HG03565 (cell line): Measurements from ENCODE around the gene KCNG1.
A peak's percentile ranks its signal among the peaks of the same experiment; 100 is the strongest.
"Not testable (repeated sequence)": the region's sequence is repeated elsewhere in the genome, so short reads cannot be mapped to it uniquely, and the experiment has no call there.

Source experiments
- ATAC-seq: cut with Tn5 transposase; IDR thresholded peaks from one replicate; pipeline ENCODE4 v1.9.1; 2021; ENCODE audit warnings: mild to moderate bottlenecking, moderate library complexity; ENCODE audit not compliant: unreplicated experiment

Gene KCNG1

DNA sequence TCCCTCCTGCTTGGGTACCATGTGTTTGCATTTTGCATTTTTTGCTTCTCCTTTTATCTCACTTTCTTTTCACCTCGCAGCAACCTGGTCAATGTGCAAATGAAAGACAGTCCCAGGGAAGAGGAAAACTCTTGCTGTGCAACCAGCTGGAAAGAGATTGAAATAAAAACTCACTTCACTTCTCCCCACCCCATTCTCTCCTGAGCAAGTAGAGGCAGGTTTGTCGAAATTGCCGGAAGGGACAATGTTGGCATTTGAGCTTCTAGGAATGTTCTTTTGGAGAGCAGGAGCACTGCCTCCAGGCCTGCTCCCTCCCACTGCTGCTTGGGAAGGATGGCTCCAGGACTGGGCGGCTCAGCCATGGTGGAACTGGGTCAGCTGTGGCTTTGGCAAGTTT lies 30.6 kb downstream of the KCNG1 start:
- no peak for ATAC-seq

DNA sequence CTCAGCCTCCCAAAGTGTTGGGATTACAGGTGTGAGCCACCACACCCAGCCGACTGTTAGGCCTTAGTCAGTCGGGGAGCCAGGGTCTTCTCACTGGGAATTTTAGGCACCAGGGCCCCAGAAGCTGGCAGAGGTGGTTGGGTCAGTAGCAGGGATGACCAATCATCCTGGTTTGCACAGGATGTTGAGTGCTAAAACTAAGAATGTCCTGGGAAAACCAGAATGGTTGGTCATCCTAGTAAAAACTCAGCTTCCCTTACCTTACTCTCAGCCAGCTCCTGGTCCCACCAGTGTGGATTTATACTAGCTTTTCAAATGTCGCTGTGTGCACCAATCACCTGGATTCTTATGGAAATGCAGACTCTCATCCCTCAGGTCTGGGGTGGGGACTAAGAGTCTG lies 31.8 kb downstream of the KCNG1 start:
- ATAC-seq, result no peak

DNA sequence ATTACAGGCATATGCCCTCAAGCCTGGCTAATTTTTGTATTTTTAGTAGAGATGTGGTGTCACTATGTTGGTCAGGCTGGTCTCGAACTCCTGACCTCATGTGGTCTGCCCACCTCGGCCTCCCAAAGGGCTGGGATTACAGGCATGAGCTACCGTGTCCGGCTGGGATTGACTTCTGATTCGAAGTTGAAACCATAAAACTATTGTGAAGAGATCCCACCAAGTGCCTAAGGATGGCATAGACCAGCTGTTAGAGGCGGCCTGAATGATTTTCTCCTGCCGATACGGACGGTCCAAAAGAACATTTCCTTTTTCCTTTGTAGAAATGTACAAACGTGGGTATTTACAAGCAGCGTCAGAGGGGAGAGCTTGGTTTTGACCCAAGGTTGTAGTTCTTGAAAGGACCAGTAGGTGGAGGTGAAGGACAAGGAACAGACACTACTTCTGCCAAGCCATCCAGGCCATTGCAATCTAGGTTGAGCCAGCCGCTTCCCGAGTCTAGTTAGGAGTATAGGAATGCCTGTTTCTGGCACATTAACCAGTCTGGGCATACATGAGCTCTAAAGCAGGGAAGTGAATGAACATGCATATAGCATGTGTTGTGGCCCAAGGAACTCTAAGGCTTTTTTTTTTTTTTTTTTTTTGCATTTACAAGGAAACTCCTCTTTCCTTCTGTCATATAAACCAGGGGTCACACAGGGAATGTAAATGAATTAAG lies 35.3 kb downstream of the KCNG1 start:
- ATAC-seq, result no peak

DNA sequence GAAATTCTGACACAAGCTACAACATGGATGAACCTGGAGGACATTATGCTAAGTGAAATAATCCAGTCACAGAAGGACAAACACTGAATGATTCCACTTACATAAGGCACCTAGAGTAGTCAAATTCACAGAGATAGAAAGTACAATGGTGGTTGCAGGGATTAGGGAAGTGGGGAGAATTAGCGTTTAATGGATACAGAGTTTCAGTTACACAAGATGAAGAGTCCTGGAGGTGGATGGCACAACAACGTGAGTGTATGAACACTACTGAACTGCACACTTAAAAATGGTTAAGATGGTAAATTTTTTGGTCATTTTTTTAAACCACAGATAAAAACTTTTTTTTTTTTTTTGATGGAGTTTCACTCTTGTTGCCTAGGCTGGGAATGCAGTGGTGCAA lies 39.6 kb downstream of the KCNG1 start:
- no peak for ATAC-seq

DNA sequence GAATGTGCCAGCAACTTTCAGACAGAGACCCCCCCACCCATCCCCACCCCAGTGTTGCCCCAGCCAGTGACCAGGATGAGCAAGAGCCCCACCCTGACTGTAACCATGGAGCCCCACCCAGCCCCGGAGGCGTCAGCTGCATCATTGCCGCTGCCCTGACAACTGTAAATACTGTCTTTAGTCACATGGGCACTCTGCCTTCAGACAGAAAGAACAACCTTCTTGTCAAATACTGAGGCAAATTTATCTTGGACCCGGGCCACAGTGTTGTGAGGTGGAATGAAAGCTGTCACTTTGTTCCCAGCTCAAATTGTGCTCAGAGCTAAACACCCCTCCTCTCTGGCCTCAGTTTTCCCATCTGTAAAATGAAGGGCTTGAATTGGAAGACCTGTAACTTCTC lies 40.5 kb downstream of the KCNG1 start:
- ATAC-seq, result no peak

DNA sequence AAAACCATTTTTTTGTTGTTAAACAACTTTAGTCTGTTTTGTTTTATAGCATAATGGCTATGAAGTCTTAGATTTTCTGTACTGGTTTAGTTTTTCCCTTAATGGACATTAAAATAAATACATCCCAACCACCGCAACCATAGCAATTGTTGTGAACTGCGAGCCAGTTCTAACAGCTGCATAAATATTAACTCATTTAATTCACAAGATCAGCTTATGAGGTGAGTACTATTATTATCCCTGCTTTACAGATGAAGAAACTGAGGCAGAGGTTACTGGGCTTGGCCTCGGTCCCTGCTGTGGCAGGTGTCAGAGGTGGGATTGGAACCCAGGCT lies 41.2 kb downstream of the KCNG1 start:
- ATAC-seq, result no peak

DNA sequence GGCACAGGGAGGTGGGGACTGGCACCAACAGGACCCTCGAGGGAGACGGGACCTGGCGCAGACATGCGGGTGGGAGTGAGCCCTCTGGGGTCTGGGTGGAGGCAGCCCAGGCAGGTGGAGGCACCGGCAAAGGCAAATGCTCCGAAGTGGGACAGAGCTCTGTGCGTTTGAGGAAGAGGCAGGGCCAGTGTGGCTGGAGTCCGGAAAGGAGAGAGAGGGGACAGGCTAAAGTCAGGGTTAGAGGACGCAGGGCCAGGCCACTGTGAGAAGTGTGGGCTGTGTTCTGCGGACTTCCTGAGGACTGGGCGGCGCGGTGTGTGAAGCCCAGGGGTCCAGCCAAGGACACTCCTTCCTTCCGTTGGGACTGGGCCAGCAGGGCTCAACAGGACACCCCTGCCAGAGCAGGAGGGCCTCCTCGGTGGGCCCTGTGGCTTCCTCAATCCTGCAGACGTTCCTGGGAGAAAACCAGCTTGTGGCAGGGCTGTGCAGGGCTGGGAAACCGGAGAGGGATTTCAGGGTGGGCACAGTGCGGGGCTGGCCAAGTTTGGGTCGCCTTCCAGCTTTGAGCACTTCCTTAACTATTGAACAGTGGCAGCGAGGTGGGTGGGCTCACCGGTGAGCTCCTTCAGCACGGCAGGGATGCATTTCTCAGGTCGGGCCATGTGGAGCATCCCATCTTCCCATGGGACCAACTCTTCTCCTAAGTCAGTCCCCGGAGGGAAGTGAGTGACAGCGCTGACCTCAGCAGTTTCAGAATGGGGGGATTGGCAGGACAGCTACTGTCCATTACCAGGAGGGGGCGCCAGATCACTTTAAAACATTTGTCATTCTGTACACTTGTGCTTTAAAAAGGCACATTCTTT lies 41.8 kb downstream of the KCNG1 start:
- no peak for ATAC-seq

DNA sequence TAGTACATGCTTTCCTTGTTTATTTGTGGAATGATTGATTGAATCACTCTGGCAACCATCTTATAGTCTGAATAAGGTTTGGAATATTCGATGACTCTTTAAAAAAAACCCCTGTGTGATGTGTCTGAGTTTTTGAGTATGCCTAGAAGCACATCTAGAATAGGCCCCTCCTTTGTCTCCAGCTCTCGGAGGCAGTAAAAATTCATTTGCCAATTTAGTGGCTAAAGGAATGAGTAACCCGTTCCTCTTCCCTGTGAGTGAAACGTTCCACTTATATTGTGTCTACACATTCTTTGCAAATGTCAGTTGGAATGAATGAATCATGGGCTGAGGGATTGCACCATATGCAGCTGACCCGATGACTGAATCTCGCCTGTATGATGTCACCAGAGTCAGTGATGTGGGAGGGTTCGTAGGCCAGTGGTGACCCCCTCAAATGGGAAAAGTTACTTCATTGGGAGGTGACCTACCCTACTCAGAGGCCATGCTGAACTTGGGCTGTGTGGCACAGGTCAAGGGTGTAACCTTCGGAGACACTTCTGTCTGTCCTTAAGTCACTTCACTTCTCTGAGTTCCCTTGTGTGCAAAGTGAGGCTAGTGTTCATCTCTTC lies 42.7 kb downstream of the KCNG1 start:
- ATAC-seq, result no peak

DNA sequence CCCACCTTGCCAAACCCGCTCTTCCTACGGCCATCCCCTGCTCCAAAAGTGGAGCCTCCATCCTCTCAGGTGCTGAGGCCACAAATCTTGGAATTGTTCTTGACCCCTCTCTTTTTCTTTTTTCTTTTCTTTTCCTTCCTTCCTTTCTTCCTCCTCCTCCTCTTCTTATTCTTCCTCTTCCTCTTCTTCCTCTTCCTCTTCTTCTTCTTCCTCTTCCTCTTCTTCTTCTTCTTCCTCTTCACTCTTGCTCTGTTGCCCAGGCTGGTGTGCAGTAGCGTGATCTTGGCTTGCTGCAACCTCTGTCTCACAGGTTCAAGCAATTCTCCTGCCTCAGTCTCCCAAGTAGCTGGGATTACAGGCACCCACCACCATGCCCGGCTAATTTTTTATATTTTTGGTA lies 44.4 kb downstream of the KCNG1 start:
- not testable (repeated sequence) for ATAC-seq

DNA sequence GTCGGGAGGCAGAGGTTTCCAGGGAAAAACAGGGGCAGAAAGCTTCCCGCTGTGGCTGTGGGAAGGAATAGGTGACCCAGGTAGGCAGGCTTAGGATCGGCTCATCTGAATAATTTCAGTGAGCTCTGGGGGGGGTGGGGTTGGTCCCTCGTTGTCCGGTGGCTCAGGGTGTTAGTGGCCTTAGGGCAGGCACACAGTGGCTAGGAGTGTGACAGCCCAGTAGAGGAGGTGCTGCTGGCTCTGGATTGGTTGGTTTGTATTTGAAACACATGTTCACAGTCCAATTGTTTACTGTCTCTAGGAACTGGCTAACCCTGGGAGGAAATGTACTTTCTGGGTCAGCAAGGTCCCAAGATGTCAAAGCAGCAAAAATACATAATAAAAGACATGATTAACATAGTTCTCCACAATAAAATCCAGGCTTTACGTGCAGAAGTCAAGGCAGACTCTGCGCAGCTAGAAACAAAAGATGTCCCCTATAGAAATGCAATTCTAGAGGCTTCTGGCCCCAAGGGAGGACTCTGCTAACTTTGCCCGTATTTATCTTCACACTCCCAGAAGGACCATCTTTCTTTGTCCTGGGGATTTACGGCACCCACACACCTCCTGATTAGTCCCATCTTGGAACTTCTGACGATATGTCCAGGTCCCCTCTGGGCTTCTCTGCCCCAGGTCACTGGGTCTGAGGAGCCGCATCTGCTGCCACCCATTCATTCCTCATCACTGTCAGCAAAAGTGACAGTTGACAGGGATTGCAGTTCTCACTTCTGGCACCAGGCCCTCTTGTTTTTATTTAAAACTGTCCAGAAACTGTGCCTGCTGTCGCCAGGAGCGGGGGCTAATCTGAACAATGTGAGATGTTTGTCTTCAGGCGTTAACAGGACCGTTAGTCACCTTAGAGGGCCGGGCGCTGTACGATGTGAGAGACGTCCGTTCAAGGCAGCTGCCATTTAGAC lies 45.6 kb downstream of the KCNG1 start:
- no peak for ATAC-seq

DNA sequence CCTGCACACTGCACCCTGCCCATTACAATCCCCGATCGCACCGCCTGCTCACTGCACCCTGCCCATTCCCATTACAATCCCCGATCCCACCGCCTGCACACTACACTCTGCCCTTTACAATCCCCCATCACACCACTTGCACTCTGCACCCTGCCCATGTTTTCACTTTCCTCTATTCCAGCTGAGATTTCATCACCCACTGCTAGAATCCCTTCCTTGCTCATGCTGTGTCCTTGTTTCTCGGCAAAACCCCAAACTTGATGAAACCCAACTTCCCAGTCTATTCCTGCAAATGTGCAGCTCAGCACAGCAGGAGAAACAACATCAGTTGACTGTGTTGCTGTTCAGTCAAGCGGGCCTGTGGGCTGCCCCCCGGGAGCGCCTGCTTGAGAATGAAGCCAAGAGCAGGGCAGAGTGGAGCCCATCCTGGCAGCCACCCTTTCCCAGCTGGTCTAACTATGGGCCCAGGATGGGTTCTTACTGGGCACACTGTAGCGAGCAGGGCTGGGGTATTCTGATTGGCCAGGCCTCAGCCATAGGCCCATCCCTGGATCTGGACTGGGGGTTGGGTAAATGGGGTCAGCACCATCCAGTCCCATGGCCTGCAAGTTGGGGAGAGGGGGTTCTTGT lies 47.1 kb downstream of the KCNG1 start:
- no peak for ATAC-seq

DNA sequence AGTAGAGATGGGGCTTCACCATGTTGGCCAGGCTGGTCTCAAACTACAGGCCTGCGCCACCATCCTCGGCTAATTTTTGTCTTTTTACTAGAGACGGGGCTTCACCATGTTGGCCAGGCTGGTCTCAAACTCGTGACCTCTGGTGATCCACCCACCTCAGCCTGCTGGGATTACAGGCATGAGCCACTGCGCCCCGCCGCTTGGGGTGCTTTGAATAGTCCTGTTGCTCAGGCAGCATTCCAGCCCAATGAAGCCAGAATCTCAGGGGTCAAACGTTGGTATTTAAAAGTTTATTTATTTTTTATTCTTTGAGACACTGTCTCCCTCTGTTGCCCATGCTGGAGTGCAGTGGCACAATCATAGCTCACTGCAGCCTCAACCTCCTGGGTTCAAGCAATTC lies 53.0 kb downstream of the KCNG1 start:
- ATAC-seq, result no peak

DNA sequence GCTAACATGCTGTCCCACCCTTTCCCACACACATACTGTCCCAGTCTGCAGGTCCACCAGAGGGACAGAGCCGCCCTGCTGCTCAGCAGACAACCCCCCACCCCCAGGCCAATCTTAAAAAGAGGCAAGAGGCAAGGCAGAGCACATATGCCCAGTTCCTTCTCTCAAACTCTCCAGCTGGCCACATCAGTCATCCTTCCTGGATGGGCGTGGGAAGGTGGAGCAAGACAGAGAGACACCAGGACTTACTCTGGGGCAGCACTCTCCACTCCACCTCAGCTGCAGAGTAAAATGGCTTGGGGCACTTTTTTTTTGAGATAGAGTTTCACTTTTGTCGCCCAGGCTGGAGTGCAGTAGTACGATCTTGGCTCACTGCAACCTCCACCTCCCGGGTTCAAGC lies 53.5 kb downstream of the KCNG1 start:
- no peak for ATAC-seq

DNA sequence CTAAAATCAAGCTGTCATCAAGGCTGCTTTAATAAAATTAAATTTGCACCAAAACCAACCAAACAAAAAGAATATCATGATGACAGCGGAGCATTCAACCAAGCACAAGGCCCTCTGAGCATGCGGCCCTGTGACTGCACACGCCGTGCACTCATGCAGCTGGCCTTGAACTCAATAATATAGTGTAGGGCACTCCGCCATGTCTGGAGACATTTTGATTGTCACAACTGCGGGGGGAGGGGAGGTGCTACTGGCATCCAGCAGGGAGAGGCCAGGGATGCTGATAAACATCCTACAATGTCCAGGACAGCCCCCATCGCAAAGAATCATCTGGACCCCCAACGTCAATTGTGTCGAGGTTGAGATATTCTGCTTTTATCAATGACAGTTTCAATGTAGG lies 54.6 kb downstream of the KCNG1 start:
- ATAC-seq, result no peak

DNA sequence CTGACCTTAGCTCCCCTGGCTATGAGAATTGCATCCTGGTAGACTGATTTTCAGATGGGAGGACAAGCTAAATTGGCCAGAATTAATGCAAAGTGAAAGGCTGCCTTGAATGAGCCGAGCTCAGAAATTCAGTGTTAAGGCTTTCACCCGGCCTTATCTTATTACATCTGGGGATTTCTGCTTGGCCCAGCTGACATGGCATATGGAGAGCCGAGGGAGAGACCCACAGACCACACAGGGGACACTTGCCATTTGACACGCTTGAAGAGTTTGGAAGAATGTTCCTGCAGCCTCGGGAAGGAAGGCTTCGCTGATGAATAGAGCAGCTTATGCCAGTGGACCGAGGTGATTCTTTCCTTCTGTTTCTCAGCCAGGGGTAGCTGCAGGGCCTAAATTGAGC lies 55.3 kb downstream of the KCNG1 start:
- ATAC-seq, result no peak

DNA sequence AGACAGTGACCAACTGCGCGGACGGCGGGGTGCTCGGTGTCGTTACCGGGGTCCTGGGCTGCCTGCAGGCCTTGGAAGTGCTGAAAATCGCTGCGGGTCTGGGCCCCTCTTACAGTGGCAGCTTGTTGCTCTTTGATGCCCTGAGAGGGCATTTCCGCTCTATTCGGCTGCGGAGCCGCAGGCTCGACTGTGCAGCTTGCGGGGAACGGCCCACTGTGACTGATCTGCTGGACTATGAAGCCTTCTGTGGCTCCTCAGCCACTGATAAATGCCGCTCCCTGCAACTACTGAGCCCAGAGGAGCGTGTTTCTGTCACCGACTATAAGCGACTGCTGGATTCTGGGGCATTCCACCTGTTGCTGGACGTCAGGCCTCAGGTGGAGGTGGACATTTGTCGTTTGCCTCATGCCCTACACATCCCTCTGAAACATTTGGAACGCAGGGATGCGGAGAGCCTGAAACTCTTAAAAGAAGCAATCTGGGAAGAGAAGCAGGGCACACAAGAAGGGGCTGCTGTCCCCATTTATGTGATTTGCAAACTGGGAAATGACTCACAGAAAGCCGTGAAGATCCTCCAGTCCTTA lies 63.3 kb downstream of the KCNG1 start:
- ATAC-seq, result no peak

DNA sequence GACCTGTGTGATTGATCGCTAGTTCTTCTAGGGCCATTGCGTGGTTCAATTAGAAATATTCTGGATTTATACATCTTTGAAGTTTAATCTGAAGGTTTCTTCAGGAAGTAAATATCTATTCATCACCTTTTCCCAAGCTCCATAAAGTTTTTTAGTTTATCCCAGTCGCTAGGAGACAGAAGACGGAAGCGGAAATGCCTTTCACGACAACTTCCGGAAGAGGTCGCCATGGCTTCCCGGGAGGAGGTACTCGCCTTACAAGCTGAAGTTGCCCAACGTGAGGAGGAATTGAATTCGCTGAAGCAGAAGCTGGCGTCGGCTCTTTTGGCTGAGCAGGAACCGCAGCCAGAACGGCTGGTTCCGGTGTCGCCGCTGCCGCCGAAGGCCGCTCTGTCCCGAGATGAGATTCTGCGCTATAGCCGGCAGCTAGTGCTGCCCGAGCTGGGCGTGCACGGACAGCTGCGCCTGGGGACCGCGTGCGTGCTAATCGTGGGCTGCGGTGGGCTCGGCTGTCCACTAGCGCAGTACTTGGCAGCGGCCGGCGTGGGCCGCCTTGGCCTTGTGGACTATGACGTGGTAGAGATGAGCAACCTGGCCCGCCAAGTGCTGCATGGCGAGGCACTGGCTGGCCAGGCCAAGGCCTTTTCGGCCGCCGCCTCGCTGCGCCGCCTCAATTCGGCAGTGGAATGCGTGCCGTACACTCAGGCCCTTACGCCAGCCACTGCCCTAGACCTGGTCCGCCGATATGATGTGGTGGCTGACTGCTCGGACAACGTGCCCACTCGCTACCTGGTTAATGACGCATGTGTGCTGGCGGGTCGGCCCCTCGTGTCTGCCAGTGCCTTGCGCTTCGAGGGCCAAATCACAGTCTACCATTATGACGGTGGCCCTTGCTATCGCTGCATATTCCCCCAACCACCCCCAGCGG lies 64.0 kb downstream of the KCNG1 start, which contains the start of gene MOCS3:
Gene MOCS3, plus strand, starts transcription at position 204 of the 928 bp plus-strand sequence. Its CDS starts 25 bp downstream, at position 229.
- ATAC-seq, result peak; percentile 76

DNA sequence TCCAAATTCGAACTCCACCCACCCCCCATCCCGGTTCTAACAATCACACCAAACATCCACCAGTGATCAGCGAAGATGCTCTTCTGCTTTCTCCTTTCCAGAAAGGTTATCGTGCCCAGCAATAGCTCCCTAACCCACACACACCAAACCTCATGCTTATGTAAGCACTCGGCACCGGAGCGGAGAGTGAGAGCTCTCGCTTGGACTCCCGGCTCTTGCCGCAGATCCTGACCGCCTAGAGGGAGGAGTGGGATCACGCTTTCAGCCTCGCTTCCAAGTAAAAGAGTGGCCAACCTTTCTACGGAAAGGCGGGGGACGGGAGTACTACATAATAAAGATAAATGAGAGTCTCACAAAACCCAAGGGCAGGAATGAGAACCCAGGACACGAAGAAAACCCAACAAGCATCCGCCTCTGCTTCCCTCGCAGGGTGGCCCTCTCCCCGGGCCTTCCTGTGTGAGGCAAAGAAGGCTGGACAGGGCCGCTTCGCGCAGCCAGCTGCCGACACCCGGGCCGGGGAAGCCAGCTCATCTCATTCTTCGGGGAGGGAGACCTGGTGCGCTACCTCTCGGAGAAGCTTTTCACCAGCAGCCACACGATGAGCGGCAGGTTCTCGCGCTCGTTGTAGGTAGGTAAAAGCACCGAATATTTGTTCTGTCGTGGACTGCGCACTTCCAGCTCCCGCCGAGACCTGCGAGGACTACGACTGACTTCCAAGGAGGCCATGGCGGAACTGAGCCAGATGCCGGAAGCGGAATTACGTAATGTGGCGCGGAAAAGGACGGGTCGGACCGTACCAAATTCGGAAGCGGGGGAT lies 64.9 kb downstream of the KCNG1 start, which contains the start of gene DPM1:
Gene DPM1, minus strand, starts transcription at position 735 of the 817 bp plus-strand sequence. Its CDS starts 9 bp downstream, at position 726.
- ATAC-seq, result peak; percentile 55
